ENCODE results near the gene TSC22D2.

Gene TSC22D2

GRCh38 chr3:150385296-150386242 lies 22.5 kb upstream of the TSC22D2 start:
- no peak overlapping the region for H3K27ac ChIP-seq
- DNase-seq (ENCODE audit: low spot score): no peak
- H3K4me3 ChIP-seq: no peak overlapping the region
- no peak for TF ChIP-seq CTCF (IDR thresholded peaks at IDR 0.05)

- DNase-seq (ENCODE audit: low spot score): no peak
- Histone ChIP-seq H3K27ac (no peak overlapping the region), H3K4me3 (no peak overlapping the region)
- no peak for TF ChIP-seq CTCF (IDR thresholded peaks at IDR 0.05)
Observed at GRCh38 chr3:150388498-150389418, 19.3 kb upstream of the TSC22D2 start.

- Histone ChIP-seq H3K27ac (no peak overlapping the region), H3K4me3 (no peak overlapping the region)
- no peak for TF ChIP-seq CTCF (IDR thresholded peaks at IDR 0.05)
- no peak for DNase-seq (ENCODE audit: low spot score)
Observed at GRCh38 chr3:150390087-150390486, 18.0 kb upstream of the TSC22D2 start.

- no peak overlapping the region for H3K4me3 ChIP-seq
- H3K27ac ChIP-seq: no peak overlapping the region
- DNase-seq (ENCODE audit: low spot score): no peak
- TF ChIP-seq CTCF (IDR thresholded peaks at IDR 0.05): no peak
Observed at GRCh38 chr3:150391161-150391560, 16.9 kb upstream of the TSC22D2 start.

GRCh38 chr3:150393745-150394144 lies 14.4 kb upstream of the TSC22D2 start:
- H3K4me3 ChIP-seq: no peak overlapping the region

GRCh38 chr3:150394606-150395005 lies 13.5 kb upstream of the TSC22D2 start:
- TF ChIP-seq CTCF (IDR thresholded peaks at IDR 0.05): no peak
- Histone ChIP-seq H3K27ac (no peak overlapping the region), H3K4me3 (no peak overlapping the region)
- DNase-seq (ENCODE audit: low spot score): no peak

More at GRCh38 chr3:150393745-150394144, 14.4 kb upstream of the TSC22D2 start:
- TF ChIP-seq CTCF (IDR thresholded peaks at IDR 0.05): no peak
- no peak for DNase-seq (ENCODE audit: low spot score)
- no peak overlapping the region for H3K27ac ChIP-seq

Measured in coronary artery (tissue), 2 donors.